ACHN (cell line): ENCODE data around the gene MPO.
A peak's percentile ranks its signal among the peaks of the same experiment; 100 is the strongest.

ENCODE experiments used
- DNase-seq: peaks from one replicate; pipeline ENCODE4 v3.0.0-alpha.2; 2015
- in situ Hi-C: cut with HindIII; loops from 2 replicates; pipeline ENCODE4 v1.10.0; 2017; ENCODE audit warnings: low sequenced_read_pairs, low pct_ligation_motif_present, low pct_unique_long_range_greater_than_20kb

MPO gene

GRCh38 chr17:58308985-58309917, 28.5 kb upstream of the MPO start:
- in situ Hi-C loops: no loop called here
- no peak for DNase-seq

- in situ Hi-C loops: no loop called here
Observed at GRCh38 chr17:58308173-58308984, 27.6 kb upstream of the MPO start.

GRCh38 chr17:58307468-58308172, 26.9 kb upstream of the MPO start:
- DNase-seq: no peak
- in situ Hi-C loops: no loop called here

More at GRCh38 chr17:58308173-58308984, 27.6 kb upstream of the MPO start:
- peak; percentile 8 for DNase-seq

GRCh38 chr17:58306131-58306951, 25.6 kb upstream of the MPO start:
- no peak for DNase-seq
- in situ Hi-C loops: no loop called here

- in situ Hi-C loops: no loop called here
- DNase-seq: no peak
Observed at GRCh38 chr17:58305626-58306025, 24.9 kb upstream of the MPO start.

- DNase-seq: no peak
- in situ Hi-C loops: no loop called here
Observed at GRCh38 chr17:58304750-58305486, 24.2 kb upstream of the MPO start.

- in situ Hi-C loops: no loop called here
- DNase-seq: peak; percentile 59
Observed at GRCh38 chr17:58303971-58304749, 23.4 kb upstream of the MPO start.

- in situ Hi-C loops: no loop called here
Observed at GRCh38 chr17:58302919-58303585, 22.3 kb upstream of the MPO start.

GRCh38 chr17:58302171-58302918, 21.6 kb upstream of the MPO start:
- no peak for DNase-seq
- in situ Hi-C loops: no loop called here

More at GRCh38 chr17:58302919-58303585, 22.3 kb upstream of the MPO start:
- no peak for DNase-seq

- DNase-seq: no peak
- in situ Hi-C loops: no loop called here
Observed at GRCh38 chr17:58301504-58302150, 20.9 kb upstream of the MPO start.

GRCh38 chr17:58300336-58300735, 19.6 kb upstream of the MPO start:
- no peak for DNase-seq
- in situ Hi-C loops: no loop called here

GRCh38 chr17:58294034-58294433, 13.3 kb upstream of the MPO start:
- in situ Hi-C loops: no loop called here
- DNase-seq: no peak

- no peak for DNase-seq
- in situ Hi-C loops: no loop called here
Observed at GRCh38 chr17:58291246-58291645, 10.5 kb upstream of the MPO start.

- in situ Hi-C loops: no loop called here
- DNase-seq: no peak
Observed at GRCh38 chr17:58289869-58290268, 9.1 kb upstream of the MPO start.

- DNase-seq: no peak
- in situ Hi-C loops: no loop called here
Observed at GRCh38 chr17:58285422-58285810, 4.7 kb upstream of the MPO start.
